Medulla oblongata (tissue), 1 donor: ENCODE data around the gene GPHN.
"Not testable (repeated sequence)": the region's sequence is repeated elsewhere in the genome, so short reads cannot be mapped to it uniquely, and the experiment has no call there.

Experiments used
- DNase-seq: peaks from one replicate; pipeline ENCODE4 v3.0.0-alpha.2; 2015; ENCODE audit errors: extremely low spot score

The GPHN gene

DNA sequence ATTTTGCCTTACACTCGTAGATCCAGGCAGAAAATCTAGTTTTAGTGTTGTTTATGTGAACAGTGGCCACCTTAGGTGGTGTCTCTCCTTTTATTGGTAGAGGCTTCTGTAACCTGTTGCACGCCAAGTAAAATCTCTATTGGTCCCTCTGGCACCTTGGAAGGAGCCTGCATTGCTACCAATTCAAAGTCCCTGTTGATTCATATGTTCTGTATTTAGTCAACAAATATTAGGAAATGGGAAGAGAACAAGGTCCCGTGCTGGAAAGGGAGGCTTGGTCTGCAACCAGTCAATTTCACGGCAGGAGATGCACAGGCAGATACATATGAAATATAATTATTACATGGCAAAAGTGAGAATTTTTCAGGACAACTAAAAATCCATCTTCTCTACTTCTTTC, 6.4 kb upstream of the GPHN start:
- DNase-seq: no peak

DNA sequence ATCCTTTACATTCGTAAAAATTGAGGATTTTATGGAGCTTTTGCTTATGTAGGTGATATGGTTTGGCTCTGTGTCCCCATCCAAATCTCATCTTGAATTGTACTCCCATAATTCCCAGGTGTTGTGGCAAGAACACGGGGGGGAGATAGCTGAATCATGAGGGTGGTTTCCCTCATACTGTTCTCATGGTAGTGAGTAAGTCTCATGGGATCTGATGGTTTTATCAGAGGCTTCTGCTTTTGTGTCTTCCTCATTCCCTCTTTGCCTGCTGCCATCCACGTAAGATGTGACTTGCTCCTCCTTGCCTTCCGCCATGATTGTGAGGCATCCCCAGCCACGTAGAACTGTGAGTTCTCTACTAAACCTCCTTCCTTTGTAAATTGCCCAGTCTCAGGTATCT, 5.1 kb upstream of the GPHN start:
- not testable (repeated sequence) for DNase-seq

DNA sequence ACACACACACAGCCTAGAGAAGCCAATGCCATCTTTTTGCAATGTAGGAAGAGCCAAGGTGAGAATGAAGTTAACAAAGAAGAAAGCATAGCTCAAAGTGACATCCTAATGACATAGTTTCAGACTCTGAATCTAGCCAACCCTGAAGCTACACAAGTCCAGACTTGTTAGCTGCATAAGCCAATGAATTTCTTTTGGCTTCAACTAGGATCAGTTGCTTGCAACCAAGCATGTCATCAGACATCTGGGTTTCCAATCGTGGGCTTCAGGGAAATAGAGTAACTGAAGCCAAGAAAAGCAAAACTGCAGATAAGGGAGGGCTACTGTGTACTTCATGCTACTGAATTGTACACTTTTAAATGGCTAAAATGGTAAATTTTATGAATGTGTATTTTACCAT, 4.4 kb upstream of the GPHN start:
- no peak for DNase-seq

DNA sequence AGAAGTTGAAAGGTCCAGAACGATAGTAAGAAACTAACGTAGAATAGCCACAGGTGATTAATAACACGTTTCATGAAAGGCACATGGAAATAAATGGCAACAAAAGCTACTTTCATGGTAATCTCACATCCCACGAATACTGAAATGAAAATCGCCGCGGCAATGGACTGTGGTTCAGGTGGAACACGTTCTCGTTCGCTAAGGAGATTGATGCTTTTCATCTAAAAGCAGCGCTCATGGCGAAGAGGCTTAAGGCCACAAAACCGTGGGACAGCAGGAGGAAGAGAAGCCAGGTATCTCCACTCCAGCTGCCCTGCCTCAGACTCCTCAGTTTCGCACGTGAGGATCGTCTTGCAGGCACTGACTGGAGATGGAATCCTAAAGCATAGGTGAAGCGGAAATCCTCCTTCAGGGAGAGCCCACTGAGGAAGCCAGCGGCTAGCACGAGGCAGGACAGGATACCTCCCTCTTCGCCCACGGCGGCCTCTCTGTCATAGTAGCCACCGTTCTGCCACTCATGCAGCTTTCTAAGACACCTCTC, 696 bp upstream of the GPHN start:
- DNase-seq: peak; percentile 64

DNA sequence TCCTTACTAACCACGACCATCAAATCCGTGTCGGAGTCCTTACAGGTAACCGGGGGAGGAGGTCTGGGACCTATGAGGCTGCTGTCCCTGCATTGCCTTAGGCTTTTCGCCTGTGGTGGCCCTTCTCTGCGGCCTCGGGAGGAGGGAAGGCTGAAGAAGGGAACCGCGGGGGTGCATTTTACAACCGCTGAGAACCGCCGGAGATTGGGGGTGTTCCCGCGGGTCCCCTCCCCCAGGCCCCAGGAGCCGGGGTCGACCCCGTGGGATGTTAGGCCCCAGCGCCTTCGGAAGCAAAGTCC, 549 bp downstream of the GPHN start:
- DNase-seq: no peak

DNA sequence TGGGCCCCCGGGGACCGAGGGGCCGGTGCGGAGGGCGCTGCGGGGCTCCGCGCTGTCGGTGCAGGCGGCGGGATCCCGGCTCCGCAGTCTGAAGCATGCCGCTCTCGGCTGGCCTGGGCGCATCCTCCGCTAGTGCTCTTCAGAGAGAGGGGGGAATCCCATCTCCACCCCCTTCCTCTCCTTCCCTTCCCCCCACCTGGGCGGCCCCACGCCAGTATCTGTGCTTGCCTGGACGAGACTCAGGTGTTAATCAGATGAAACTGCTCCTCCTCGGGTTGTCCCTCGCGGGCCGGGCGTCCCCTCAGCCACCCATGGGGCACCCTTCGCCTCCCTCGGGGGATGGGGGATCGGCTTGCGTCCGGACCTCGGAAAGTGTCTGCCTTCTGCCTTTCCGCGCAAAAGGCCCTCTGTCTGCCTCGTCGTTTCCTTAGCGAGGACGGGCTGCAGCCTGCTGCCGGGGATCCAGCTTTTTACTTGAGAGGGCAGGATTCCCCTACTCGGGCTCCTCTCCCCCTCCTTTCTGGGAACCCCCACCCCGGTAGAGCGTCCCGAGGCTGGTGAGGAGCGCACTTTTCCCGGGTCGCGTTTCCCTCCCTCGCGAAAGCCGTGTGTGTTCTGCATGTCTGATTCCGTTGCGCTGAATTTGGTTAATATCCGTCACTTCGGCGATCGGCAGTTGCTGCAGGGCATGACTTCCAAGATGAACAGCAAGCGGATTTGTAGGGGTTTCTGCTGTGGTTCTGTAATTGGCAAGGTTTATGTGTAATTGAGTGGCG, 1.1 kb downstream of the GPHN start:
- DNase-seq: peak; percentile 49

DNA sequence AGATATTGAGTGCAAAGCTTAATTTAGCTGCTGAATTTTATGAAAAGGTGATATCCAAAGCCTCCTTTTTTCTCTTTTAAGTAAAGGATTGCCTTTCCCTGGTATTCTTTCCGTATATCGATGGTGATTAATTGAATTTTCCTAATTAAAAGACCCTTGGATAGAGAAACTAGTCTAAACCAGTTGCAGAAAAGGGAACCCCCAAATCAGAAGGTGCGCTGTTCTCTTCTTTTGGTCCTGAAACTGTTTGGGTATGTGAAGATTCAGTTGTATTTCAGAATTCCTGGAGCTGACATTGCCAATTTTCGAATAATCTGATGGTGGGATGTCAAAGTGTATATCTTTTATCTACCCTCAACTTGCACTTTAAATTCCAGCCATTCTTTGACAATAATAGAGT, 1.9 kb downstream of the GPHN start:
- DNase-seq: no peak

DNA sequence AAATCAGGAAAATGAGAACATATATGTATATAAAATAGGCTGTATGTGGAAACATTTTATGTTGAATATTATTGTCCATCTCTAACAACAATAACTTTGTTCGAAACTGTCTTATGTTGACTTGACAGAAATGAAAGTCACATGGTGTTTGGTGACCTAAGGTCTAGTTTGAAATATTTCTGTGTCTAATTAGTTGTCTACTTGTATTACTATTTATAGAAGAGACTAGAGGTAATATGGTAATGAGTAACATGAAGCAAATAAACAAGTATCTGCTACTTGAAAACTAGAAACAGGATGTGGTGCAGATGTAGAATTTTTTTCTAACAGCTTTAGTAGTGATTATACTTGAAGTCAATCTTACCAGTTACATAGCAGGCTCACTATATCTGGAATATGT, 3.9 kb downstream of the GPHN start:
- no peak for DNase-seq

DNA sequence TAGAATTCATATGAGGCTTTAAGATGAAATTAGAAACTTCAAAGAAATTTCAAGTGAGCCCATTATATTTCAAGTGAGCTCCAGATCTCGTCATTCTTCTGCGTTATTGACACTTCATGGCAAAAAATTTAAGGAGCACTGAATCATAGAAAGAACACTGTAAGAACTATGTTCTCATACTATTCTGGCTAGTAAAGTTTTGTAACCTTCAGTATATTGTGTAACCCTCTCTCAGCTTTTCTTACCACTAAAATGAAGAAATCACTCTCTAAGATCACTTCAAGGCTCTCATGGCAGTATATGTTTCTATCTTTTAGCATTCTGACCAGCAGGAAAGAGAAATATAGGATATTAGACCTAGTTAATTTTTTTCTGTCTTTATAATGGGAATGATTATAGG, 6.3 kb downstream of the GPHN start:
- DNase-seq: no peak

DNA sequence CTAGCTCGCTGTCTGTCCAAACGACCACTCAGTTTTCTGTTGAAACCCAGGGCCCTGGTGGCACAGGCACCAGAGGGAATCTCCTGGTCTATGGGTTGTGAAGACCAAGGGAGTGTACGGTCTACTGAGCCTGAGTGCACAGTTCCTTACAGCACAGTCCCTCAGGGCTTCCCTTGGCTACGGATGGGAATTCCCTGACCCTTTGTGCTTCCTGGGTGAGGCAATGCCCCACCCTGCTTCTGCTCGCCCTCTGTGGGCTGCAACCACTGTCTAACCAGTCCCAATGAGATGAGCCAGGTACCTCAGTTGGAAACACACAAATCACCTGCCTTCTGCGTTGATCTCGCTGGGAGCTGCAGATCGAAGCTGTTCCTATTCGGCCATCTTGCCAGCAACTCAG, 22.6 kb downstream of the GPHN start:
- no peak for DNase-seq

DNA sequence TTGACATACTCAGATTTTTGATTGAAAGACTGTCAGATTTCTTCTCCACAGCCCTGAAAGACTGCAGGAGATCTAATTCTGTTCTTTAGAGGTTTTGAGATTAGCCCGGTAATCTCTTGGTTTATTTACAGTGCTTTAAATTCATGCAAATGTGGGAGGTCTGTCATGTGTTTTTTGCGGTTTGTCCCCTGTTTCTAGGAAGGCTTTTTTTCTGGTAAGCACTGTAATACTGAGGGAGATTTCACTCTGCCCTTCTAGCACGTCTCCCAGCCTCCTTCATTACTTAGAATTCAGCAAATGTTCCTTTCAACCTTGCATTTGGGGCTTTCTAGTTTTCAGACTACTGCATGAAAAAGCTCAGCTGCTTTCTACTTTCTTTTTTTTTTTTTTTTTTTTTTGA, 31.1 kb downstream of the GPHN start:
- DNase-seq: no peak

DNA sequence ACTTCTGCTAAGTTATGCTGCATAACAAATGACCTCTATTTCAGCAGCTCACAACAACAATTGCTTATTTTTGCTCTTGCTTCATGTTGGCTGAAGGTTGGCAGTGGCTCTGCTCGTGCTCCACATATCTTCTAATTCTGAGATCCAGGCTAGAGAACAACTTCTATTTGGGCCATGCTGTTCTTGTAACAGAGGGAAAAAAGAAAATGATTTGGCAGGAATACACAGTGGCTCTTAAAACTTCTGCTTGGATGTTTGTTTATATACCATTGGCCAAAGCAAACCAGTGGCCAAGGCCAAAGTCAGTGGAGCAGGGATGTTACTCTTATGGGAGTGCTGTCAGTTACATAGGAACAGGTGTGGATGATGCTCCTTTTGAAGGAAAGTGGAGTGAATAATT, 32.1 kb downstream of the GPHN start:
- DNase-seq: peak; percentile 15

DNA sequence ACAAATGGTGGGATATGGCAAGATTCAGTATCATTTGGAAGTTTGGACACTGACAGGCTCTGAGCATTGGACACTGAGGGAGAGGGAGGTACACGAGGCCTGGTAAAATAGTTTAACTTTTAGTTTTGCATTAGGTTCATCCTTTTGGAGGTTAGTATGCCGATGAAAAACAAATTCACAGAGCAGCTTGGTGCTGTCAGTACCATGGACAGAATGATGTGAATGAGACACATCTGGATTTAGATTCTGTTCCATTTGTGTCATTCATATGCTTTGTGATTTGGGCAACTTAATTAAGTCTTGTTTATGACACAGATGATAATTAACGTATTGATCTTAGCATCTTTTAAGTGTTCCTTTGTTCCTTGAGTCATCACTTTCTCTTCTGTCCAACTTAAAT, 33.7 kb downstream of the GPHN start:
- DNase-seq: no peak

DNA sequence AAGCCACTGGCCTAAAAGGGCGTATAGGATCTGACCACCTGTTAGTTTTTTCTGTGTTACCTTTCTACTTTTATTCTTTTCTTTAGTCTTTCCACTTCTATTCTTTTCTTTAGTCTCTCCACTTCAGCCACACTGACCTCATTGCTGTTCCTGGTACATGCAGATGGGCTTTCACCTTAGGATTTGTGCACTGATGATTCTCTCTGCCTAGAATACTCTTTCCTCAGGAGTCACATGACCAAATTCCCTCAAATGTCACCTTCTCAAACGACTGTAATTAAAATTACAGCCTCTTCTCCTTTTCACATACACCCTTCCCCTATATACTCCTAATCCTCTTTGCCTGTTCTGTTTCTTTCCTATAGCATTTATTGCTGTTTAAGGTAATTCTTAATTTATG, 36.0 kb downstream of the GPHN start:
- DNase-seq: no peak

DNA sequence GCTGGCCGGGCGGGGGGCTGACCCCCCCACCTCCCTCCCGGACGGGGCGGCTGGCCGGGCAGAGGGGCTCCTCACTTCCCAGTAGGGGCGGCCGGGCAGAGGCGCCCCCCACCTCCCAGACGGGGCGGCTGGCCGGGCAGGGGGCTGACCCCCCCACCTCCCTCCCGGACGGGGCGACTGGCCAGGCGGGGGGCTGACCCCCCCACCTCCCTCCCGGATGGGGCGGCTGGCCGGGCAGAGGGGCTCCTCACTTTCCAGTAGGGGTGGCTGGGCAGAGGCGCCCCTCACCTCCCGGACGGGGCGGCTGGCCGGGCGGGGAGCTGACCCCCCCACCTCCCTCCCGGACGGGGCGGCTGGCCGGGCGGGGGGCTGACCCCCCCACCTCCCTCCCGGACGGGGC, 37.2 kb downstream of the GPHN start:
- DNase-seq: not testable (repeated sequence)

DNA sequence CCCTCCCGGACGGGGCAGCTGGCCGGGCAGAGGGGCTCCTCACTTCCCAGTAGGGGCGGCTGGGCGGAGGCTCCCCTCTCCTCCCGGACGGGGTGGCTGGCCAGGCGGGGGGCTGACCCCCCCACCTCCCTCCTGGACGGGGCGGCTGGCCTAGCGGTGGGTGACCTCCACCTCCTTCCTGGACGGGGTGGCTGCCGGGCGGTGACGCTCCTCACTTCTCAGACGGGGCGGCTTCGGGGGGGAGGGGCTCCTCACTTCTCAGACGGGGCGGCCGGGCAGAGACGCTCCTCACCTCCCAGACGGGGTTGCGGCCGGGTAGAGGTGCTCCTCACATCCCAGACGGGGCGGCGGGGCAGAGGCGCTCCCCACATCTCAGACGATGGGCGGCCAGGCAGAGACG, 37.8 kb downstream of the GPHN start:
- not testable (repeated sequence) for DNase-seq

DNA sequence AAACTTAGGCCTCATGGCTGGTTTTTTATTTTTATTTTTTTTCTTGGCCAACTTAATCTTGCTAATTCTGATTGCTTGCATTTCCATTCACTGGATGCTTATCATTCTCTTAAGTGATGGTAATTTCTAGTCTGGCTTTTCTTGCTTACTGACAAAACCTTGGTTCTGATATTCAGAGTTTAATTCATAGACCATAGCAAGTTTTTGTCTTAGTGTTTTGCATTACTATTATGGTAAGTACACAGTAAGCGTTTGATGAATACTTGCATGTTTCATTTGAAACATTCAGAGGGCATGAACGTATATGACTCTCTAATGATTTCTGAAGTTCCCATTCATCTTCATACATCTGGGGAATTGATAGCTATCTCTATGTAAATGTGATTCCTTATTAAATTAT, 55.8 kb downstream of the GPHN start:
- no peak for DNase-seq

DNA sequence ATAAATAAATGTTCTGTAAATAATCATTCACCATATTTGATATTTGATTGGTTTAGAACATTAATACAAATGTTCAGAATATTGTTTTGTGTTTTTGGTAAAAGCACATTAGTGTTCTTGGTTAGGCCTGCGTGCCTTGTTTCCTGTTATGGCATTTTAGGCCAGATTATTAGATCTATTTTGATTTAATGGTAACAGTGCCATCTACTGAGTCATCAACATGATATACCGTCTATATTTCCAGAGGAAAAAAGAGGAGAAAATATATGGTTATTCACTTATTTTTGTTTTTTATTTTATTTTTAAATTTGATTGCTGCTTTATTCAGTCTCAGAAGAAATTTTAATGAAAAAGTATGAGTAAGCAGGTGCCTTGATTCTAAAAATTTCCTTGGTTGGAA, 60.3 kb downstream of the GPHN start:
- DNase-seq: no peak

DNA sequence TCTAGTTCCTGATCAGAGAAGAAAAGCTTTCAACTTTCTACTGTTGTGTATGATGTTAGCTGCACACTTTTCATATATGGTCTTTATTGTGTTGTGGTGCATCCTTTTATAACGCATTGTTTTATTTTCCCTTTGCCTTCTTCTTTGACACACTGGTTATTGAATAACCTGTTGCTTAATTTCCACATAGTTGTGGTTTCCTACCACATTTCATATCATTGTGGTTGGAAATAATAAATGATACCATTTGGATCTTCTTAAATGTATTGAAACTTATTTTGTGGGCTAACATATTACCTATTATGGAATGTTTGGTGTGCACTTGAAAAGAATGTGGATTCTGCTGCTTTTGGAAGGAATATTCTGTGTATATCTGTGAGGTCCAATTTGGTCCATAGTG, 64.9 kb downstream of the GPHN start:
- DNase-seq: no peak

DNA sequence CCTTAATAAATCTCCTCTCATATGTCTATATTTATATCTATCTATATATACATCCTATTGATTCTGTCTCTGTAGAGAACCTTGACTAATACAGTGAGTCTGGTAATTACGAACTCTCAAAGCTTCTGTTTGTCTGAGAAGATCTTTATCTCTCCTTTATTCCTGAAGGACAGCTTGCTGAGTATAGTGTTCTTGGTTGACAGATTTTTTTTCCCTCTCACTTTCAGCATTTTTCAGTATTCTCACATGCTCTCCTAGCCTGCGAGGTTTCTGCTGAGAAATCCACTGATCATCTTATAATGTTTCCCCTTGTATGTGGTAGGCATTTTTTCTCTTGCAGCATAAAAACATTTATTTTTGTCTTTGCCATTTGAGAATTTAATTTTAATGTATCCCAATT, 67.1 kb downstream of the GPHN start:
- no peak for DNase-seq

DNA sequence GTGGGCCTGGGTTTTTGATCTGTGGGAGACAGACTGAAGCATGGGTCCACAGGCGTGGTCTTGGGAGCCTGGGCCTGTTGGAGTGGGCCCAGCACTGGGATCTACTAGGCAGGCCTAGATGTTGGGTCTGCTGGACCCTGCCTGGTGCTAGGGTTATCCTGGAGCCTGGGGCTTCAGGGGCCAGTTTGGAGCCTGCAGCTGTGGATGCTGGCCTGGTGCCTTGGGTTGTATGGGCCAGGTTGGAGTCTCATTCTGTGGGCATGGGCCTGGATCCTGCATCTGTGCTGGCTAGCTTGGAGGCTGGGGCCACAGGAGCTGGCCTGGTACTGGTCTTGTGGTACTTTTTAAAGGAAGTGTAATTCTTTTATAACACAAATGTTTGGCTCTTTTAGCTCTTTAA, 68.0 kb downstream of the GPHN start:
- DNase-seq: no peak

DNA sequence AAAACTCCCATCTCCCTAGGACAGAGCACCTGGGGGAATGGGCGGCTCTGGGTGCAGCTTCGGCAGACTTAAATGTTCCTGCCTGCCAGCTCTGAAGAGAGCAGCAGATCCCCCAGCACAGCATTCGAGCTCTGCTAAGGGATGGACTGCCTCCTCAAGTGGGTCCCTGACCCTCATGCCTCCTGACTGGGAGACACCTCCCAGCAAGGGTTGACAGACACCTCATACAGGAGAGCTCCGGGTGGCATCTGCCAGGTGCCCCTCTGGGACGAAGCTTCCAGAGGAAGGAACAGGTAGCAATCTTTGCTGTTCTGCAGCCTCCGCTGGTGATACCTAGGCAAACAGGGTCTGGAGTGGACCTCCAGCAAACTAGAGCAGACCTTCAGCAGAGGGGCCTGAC, 79.8 kb downstream of the GPHN start:
- DNase-seq: not testable (repeated sequence)

DNA sequence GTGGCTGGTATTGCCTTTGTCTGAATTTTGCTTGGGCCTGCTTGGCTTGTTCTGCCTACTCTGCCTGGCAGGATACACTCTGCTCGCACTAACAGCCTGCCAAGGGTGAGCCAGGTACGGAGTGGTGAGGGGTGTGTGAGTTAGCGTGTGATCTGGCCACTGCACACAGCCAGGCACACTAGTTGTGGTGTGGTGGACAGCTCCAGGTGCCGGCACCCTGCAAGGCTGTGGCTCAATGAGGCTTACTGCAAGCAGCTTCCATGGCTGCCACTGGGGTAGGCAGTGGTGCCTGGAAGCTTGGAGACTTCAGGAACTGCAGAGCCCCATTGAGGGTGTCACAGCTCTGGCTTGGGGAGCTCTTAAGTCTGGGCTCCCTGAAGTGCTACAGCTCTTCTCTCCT, 87.4 kb downstream of the GPHN start:
- DNase-seq: no peak
